GM12865 (cell line): ENCODE measurements around the gene KPNA5.

ENCODE experiments used
- DNase-seq: peaks from one replicate; pipeline ENCODE4 v3.0.0; 2010; ENCODE audit warnings: low read depth
- H3K4me3 ChIP-seq: 2 replicates; pipeline ENCODE4 v1.5.1; 2011; ENCODE audit warnings: mild to moderate bottlenecking, low read depth, low read length, control low read depth
- CTCF ChIP-seq: IDR thresholded peaks from 2 replicates; pipeline ENCODE4 v1.5.1; 2011; ENCODE audit warnings: low read length, control low read depth, low read depth, inconsistent platforms; ENCODE audit not compliant: insufficient read depth; ENCODE audit errors: missing control alignments

Gene KPNA5

GRCh38 chr6:116763906-116764628 is 83.1 kb downstream of the KPNA5 start:
- no peak overlapping the region for H3K4me3 ChIP-seq
- no peak for TF ChIP-seq CTCF
- DNase-seq = no peak

- H3K4me3 ChIP-seq = no peak overlapping the region
- no peak for TF ChIP-seq CTCF
These were observed 83.6 kb downstream of the KPNA5 start for GRCh38 chr6:116764629-116764960.

GRCh38 chr6:116764961-116765841 is 84.2 kb downstream of the KPNA5 start, which contains the start of gene FAM162B:
FAM162B (minus strand) TSS chr6:116765719; CDS start chr6:116765576, 143 bp downstream.
- TF ChIP-seq CTCF = no peak
- DNase-seq = no peak
- H3K4me3 ChIP-seq = no peak within 1 kb of the TSS

More at GRCh38 chr6:116764629-116764960, 83.6 kb downstream of the KPNA5 start:
- DNase-seq = no peak

- TF ChIP-seq CTCF = no peak
- H3K4me3 ChIP-seq = no peak overlapping the region
- DNase-seq = no peak
These were observed 85.6 kb downstream of the KPNA5 start for GRCh38 chr6:116766506-116767176.

- TF ChIP-seq CTCF = no peak
- no peak for DNase-seq
These were observed 86.7 kb downstream of the KPNA5 start for GRCh38 chr6:116767715-116768114.

GRCh38 chr6:116772450-116772849 is 91.4 kb downstream of the KPNA5 start:
- TF ChIP-seq CTCF = no peak
- H3K4me3 ChIP-seq = no peak overlapping the region
- no peak for DNase-seq

More at GRCh38 chr6:116767715-116768114, 86.7 kb downstream of the KPNA5 start:
- no peak overlapping the region for H3K4me3 ChIP-seq
